H1 (cell line): Measurements from ENCODE around the gene CERS5.

Experiments
- BRCA1 ChIP-seq: IDR thresholded peaks from 2 replicates; pipeline ENCODE4 v1.6.1; 2012; ENCODE audit warnings: low read depth, low read length, improper control_type of control experiment
- CBX5 ChIP-seq: fragments of 300-800, 300-1000 bp; sonication (generic); IDR thresholded peaks from 2 replicates; pipeline ENCODE4 v1.7.1; 2016; ENCODE audit warnings: antibody characterized with exemption, low read length, low read depth
- EZH2 ChIP-seq: fragments of 200-600 bp; sonication (generic); IDR thresholded peaks from 2 replicates; pipeline ENCODE4 v1.7.1; 2012; ENCODE audit warnings: low read depth, mild to moderate bottlenecking, moderate library complexity, low read length, inconsistent platforms; ENCODE audit not compliant: severe bottlenecking
- GABPA ChIP-seq: IDR thresholded peaks from 2 replicates; pipeline ENCODE4 v1.6.1; 2011; ENCODE audit warnings: mild to moderate bottlenecking, low read length, moderate library complexity, borderline replicate concordance; ENCODE audit not compliant: insufficient read depth
- HDAC2 ChIP-seq, 2 experiments: fragments of 300-600 bp in 1 of 2; sonication (generic) in 1 of 2; IDR thresholded peaks; 2 replicates each; pipeline ENCODE4 v1.6.1; 2011 to 2012; ENCODE audit warnings: low read depth in 2 of 2, low read length in 2 of 2, mild to moderate bottlenecking in 2 of 2, moderate library complexity in 2 of 2, borderline replicate concordance in 1 of 2, inconsistent platforms in 1 of 2
- JUND ChIP-seq: IDR thresholded peaks from 2 replicates; pipeline ENCODE4 v1.6.1; 2011; ENCODE audit warnings: mild to moderate bottlenecking, improper control_type of control experiment, low read length
- KDM4A ChIP-seq: IDR thresholded peaks from one replicate; pipeline ENCODE4 v1.7.1; 2012; ENCODE audit warnings: low read depth, mild to moderate bottlenecking, moderate library complexity, low read length, inconsistent platforms; ENCODE audit not compliant: severe bottlenecking
- NRF1 ChIP-seq: IDR thresholded peaks from 2 replicates; pipeline ENCODE4 v1.6.1; 2011; ENCODE audit warnings: mild to moderate bottlenecking, low read depth, low read length, improper control_type of control experiment
- POLR2A ChIP-seq, 2 experiments: IDR thresholded peaks; 1 replicate in 1 of 2; 2 replicates in 1 of 2; pipeline ENCODE4 v1.6.1; 2011; ENCODE audit warnings: low read depth in 2 of 2, low read length in 2 of 2, mild to moderate bottlenecking in 2 of 2; ENCODE audit errors: control extremely low read depth in 1 of 2
- RFX5 ChIP-seq: IDR thresholded peaks from 2 replicates; pipeline ENCODE4 v1.6.1; 2011; ENCODE audit warnings: low read depth, low read length, improper control_type of control experiment, borderline replicate concordance
- SP2 ChIP-seq: IDR thresholded peaks from 2 replicates; pipeline ENCODE4 v1.6.1; 2012; ENCODE audit warnings: mild to moderate bottlenecking, low read length, inconsistent platforms
- YY1 ChIP-seq: IDR thresholded peaks from 2 replicates; pipeline ENCODE4 v1.6.1; 2011; ENCODE audit warnings: low read depth, mild to moderate bottlenecking, low read length
- TF ChIP-seq, protein P1 (sequence below), 3 experiments: IDR thresholded peaks; 1 replicate in 2 of 3; 2 replicates in 1 of 3; pipeline versions ENCODE4 v1.5.1 to v1.6.1; 2011; ENCODE audit warnings: low read length in 3 of 3, mild to moderate bottlenecking in 3 of 3, inconsistent platforms in 2 of 3, low read depth in 1 of 3, moderate library complexity in 1 of 3; ENCODE audit not compliant: insufficient read depth in 1 of 3; ENCODE audit errors: control extremely low read depth in 1 of 3
- TF ChIP-seq, protein P2 (sequence below): IDR thresholded peaks from 2 replicates; pipeline ENCODE4 v1.6.1; 2012; ENCODE audit warnings: inconsistent platforms

DNA sequence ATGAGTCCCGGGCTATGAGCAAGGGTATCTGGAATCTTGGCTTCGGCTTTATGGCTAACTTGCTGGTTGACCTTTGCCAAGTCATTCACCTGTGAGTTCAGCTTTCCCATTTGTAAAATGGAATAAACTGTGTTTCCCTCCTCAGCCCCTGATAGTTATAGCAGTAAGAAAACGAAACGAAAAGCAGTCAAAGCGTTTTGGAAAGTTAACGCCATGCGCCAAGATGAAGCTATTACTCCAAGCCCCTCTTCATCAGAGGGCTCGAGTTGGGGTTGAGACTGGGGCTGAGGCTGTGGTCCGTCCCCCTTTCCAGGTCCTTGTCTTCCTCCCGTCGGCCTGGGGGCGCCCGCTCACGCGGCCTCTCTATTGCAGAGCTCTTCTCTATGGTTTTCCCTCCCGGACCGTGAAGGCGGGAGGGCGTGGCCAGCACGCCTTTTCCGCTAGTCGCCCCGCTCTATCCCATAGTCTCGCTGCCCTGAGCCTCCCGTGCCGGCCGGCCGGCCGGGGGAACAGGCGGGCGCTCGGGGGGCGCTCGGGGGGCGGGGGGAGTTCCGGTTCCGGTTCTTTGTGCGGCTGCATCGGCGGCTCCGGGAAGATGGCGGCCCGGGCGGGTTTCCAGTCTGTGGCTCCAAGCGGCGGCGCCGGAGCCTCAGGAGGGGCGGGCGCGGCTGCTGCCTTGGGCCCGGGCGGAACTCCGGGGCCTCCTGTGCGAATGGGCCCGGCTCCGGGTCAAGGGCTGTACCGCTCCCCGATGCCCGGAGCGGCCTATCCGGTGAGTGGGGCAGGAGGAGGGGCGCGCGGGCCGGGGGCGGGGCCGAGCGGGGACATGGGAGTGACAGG, 82.2 kb downstream of the CERS5 start, which contains the start of gene SMARCD1:
- TF ChIP-seq, protein P1, sequence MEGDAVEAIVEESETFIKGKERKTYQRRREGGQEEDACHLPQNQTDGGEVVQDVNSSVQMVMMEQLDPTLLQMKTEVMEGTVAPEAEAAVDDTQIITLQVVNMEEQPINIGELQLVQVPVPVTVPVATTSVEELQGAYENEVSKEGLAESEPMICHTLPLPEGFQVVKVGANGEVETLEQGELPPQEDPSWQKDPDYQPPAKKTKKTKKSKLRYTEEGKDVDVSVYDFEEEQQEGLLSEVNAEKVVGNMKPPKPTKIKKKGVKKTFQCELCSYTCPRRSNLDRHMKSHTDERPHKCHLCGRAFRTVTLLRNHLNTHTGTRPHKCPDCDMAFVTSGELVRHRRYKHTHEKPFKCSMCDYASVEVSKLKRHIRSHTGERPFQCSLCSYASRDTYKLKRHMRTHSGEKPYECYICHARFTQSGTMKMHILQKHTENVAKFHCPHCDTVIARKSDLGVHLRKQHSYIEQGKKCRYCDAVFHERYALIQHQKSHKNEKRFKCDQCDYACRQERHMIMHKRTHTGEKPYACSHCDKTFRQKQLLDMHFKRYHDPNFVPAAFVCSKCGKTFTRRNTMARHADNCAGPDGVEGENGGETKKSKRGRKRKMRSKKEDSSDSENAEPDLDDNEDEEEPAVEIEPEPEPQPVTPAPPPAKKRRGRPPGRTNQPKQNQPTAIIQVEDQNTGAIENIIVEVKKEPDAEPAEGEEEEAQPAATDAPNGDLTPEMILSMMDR (IDR thresholded peaks at IDR 0.05; ENCODE audit: control extremely low read depth in 1 of 3, insufficient read depth in 1 of 3, low read depth in 1 of 3, low read length in 3 of 3) = peak; percentile 71 to 82 (median 74)
- no peak for TF ChIP-seq NRF1
- TF ChIP-seq JUND = no peak
- no peak for TF ChIP-seq BRCA1
- TF ChIP-seq EZH2 = no peak
- no peak for TF ChIP-seq HDAC2 (IDR thresholded peaks at IDR 0.05; ENCODE audit: borderline replicate concordance in 1 of 2, low read depth in 2 of 2, low read length in 2 of 2)
- TF ChIP-seq, protein P2, sequence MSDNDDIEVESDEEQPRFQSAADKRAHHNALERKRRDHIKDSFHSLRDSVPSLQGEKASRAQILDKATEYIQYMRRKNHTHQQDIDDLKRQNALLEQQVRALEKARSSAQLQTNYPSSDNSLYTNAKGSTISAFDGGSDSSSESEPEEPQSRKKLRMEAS = peak; percentile 58; the same call in 1 of the 2 replicates
- peak; percentile 57 to 62 for TF ChIP-seq POLR2A (IDR thresholded peaks at IDR 0.05; ENCODE audit: control extremely low read depth in 1 of 2, low read depth in 2 of 2, low read length in 2 of 2)
- TF ChIP-seq KDM4A = peak; percentile 25
- TF ChIP-seq GABPA = no peak
- peak; percentile 88 for TF ChIP-seq YY1
- no peak for TF ChIP-seq CBX5
- TF ChIP-seq SP2 = peak; percentile 97
- peak; percentile 52; the same call in 1 of the 2 replicates for TF ChIP-seq RFX5
